Gastroesophageal sphincter (tissue), 3 donors: ENCODE data around the gene COX4I2.

Experiments used
- CTCF ChIP-seq, 4 experiments: fragments of 200-600 bp in 2 of 4; fragments of 450-650 bp in 2 of 4; sonication (generic) in 1 of 4; IDR thresholded peaks; one replicate each; pipeline ENCODE4 v1.5.1; 2017 to 2019; ENCODE audit warnings: antibody characterized with exemption in 4 of 4, mild to moderate bottlenecking in 2 of 4, moderate library complexity in 2 of 4
- EP300 ChIP-seq: sonication (generic); formaldehyde crosslinking; IDR thresholded peaks from one replicate; pipeline ENCODE4 v1.6.1; 2017; ENCODE audit warnings: antibody characterized with exemption, mild to moderate bottlenecking
- POLR2A ChIP-seq, 2 donors: fragments of 450-650 bp; IDR thresholded peaks; one replicate each; pipeline ENCODE4 v1.6.1; 2017; ENCODE audit warnings: antibody characterized with exemption in 2 of 2, mild to moderate bottlenecking in 2 of 2, moderate library complexity in 1 of 2

- TF ChIP-seq POLR2A (IDR thresholded peaks at IDR 0.05) = no peak
- no peak for TF ChIP-seq CTCF (IDR thresholded peaks at IDR 0.05)
- no peak for TF ChIP-seq EP300
Measured at GRCh38 chr20:31678389-31679356, 41.0 kb downstream of the COX4I2 start.
